ENCODE measurements around the gene GOLGA5. TPM values are rescaled to one million over a fixed set of nuclear protein-coding genes. Genes with fewer than 3 reads are reported as not detected.

GOLGA5 gene
- total RNA-seq, 1 donor from 2014 or later, result 19.5 TPM

Other genes with a start within 250 kb of the GOLGA5 start
- gene LGMN, start 45.7 kb upstream of the GOLGA5 start, total RNA-seq, result 100.0 TPM
- gene CHGA, start 128.8 kb downstream of the GOLGA5 start, total RNA-seq, result not detected

Measured in left ventricle myocardium superior (tissue), 1 donor.